ENCODE data around the gene EIF4G3.
"Not testable (repeated sequence)": the region's sequence is repeated elsewhere in the genome, so short reads cannot be mapped to it uniquely, and the experiment has no call there.

EIF4G3 gene

GRCh38 chr1:21176586-21177555 lies at the start of gene EIF4G3:
Gene EIF4G3, minus strand, starts transcription at chr1:21176897. Its CDS starts 174,155 bp downstream, at chr1:21002742.
- no peaks in the 10 kb centered on the region for H3K9me3 Mint-ChIP-seq
- H3K27ac Mint-ChIP-seq, result peak within 1 kb of the TSS; percentile 94

GRCh38 chr1:21225065-21225464 lies 48.4 kb upstream of the EIF4G3 start:
- no peaks in the 10 kb centered on the region for H3K9me3 Mint-ChIP-seq
- H3K36me3 Mint-ChIP-seq (ENCODE audit: low read depth), result peaks cover 67% of the 10 kb centered on the region
- H3K27ac Mint-ChIP-seq, result no peak overlapping the region
- no peaks in the 10 kb centered on the region for H3K4me1 Mint-ChIP-seq (ENCODE audit: low read depth)
- H3K27me3 Mint-ChIP-seq, result no peaks in the 10 kb centered on the region
- H3K4me3 Mint-ChIP-seq, result no peak overlapping the region

More at GRCh38 chr1:21176586-21177555, at the start of gene EIF4G3:
- Mint-ChIP-seq H3K27me3 (no peaks in the 10 kb centered on the region), H3K4me3 (peak within 1 kb of the TSS; percentile 89), H3K4me1 (ENCODE audit: low read depth) (peaks cover 31% of the 10 kb centered on the region), H3K36me3 (ENCODE audit: low read depth) (peaks cover 23% of the 10 kb centered on the region)

DNA sequence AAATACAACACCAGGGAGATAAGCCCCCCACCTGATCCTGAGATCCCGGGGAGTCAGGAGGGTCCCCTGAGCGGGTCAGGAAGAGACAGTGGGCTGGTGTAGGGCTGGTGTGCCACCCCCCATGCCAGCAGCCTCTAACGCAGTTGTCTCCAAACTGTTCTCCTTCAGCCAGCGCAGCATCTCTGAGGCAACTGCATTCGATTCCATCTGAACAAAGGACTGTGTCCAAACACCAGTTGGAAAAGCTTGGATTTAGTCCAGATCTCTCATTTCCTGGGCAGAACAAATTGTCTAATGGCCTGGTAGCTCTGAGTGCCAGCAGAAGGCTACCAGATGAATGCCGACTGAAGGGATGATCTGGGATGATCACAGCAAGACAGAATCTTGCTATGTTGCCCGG lies 44.1 kb upstream of the EIF4G3 start:
- Mint-ChIP-seq H3K36me3 (ENCODE audit: low read depth) (peaks cover 45% of the 10 kb centered on the region), H3K27me3 (no peaks in the 10 kb centered on the region), H3K9me3 (no peaks in the 10 kb centered on the region), H3K4me3 (no peak overlapping the region), H3K27ac (no peak overlapping the region), H3K4me1 (ENCODE audit: low read depth) (no peaks in the 10 kb centered on the region)

- H3K4me1 Mint-ChIP-seq (ENCODE audit: low read depth), result no peaks in the 10 kb centered on the region
- no peaks in the 10 kb centered on the region for H3K27me3 Mint-ChIP-seq
- peaks cover 38% of the 10 kb centered on the region for H3K36me3 Mint-ChIP-seq (ENCODE audit: low read depth)
- no peak overlapping the region for H3K4me3 Mint-ChIP-seq
- H3K9me3 Mint-ChIP-seq, result no peaks in the 10 kb centered on the region
- H3K27ac Mint-ChIP-seq, result no peak overlapping the region
Observed at GRCh38 chr1:21219674-21220073, 43.0 kb upstream of the EIF4G3 start.

DNA sequence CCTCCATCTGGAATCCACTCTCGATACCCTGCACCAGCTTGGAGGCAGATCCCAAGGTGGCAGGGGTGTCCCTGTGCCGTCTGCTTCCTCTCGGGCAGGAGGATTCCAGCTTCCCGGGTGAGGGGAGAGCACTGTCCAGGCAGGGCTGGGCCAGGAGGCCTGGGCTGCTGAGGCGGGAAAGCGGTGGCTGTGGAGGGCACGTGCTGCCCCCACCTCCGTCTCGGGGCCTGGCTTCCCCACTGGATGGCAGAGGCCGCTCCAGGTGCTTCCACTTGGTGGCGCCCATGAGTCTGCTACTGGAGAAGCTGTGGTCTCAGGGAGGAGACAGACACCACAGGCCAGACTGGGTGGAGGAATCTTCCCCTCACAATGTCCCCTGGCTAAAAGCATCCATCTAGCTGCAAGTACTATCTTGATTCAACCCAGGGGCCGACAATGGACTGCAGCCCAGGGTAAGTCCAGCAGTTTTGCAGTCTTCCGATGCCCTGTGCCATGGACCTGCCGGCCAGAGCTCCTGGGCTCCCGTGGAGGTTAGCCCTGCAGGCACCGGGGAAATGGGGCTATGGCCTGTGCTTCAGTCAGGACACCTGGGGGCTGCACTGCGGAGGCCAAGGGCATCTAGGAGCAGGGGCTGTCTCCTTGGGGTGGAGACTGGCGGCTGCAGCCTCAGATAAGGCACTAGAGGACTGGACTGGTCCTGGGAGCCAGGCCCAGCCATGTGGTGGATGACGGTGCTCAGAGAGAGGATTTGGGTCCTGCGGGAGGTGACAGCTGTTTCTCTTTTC lies 41.3 kb upstream of the EIF4G3 start:
- Mint-ChIP-seq H3K27me3 (no peaks in the 10 kb centered on the region), H3K9me3 (no peaks in the 10 kb centered on the region), H3K4me3 (no peak overlapping the region), H3K4me1 (ENCODE audit: low read depth) (no peaks in the 10 kb centered on the region), H3K36me3 (ENCODE audit: low read depth) (peaks cover 28% of the 10 kb centered on the region), H3K27ac (no peak overlapping the region)

DNA sequence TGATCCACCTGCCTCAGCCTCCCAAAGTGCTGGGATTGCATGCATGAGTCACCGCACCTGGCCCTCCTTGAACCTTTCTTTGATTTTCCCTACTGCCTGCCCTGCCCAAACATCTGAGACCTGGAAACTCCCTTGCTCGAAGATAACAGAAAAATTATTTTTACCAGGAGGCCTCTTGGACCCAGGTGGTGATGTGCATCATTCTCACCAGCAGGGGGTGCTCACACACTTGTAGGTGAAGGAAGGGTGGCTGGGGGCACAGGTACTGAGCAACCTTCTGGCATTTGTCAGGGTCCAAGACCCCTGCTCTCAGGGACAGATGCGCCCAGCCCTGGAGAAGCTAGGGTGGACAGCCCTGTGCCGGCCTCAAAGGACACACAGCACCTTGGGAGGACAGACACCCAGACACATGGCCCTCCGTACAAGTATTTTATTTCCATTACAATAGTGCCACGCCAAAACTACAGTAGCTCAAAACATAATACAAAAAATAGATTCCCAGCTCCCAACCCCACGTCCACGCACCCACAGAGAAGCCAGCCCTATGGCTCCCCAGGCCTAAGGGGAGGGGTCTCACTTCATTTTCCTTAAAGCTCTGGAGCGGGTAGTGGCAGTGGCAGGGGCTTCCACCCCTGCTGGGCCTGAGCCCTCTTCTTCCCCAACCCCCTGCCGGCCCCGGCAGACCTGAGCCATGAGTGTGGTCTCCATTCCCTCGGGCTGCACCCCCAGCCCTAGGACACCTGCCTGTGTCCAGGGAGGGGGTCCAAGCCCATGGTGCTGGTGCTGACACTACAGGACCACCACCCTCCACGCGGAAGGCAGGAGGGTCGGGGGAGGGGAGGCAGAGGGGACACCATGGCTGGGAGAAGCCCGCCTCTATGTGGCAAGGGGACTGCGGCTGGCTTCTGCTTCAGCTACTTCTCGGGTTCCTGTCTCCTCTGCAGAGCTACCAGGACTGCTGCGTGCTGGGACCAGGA lies 40.4 kb upstream of the EIF4G3 start:
- H3K27ac Mint-ChIP-seq, result no peak overlapping the region
- no peaks in the 10 kb centered on the region for H3K27me3 Mint-ChIP-seq
- H3K4me3 Mint-ChIP-seq, result no peak overlapping the region
- no peaks in the 10 kb centered on the region for H3K9me3 Mint-ChIP-seq
- H3K36me3 Mint-ChIP-seq (ENCODE audit: low read depth), result peaks cover 26% of the 10 kb centered on the region
- H3K4me1 Mint-ChIP-seq (ENCODE audit: low read depth), result no peaks in the 10 kb centered on the region

DNA sequence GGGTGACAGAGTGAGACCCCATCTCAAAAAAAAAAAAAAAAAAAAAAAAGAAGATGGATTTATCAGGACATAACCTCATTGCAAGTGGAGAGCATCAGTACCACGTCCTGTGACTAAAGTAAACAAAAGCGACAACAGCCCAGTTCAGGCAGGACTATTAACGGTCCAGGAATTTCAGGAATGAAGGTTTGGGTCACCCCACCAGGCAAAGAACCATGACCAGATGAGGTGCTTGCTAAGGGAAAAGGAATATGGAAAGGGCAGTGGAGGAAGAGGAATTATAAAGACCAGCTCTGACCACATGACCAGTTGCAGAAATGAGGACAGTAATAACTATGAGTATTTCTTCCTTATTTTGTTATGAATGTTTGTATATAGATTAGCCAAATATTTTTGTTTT lies 35.4 kb upstream of the EIF4G3 start:
- no peaks in the 10 kb centered on the region for H3K4me1 Mint-ChIP-seq (ENCODE audit: low read depth)
- H3K4me3 Mint-ChIP-seq, result no peak overlapping the region
- peaks cover 3% of the 10 kb centered on the region for H3K36me3 Mint-ChIP-seq (ENCODE audit: low read depth)
- no peaks in the 10 kb centered on the region for H3K27me3 Mint-ChIP-seq
- H3K27ac Mint-ChIP-seq, result no peak overlapping the region
- no peaks in the 10 kb centered on the region for H3K9me3 Mint-ChIP-seq

- not testable (repeated sequence) for H3K27me3 Mint-ChIP-seq; H3K9me3 Mint-ChIP-seq; H3K36me3 Mint-ChIP-seq (ENCODE audit: low read depth); H3K27ac Mint-ChIP-seq; H3K4me3 Mint-ChIP-seq; H3K4me1 Mint-ChIP-seq (ENCODE audit: low read depth)
Observed at GRCh38 chr1:21208137-21208700, 31.5 kb upstream of the EIF4G3 start.

DNA sequence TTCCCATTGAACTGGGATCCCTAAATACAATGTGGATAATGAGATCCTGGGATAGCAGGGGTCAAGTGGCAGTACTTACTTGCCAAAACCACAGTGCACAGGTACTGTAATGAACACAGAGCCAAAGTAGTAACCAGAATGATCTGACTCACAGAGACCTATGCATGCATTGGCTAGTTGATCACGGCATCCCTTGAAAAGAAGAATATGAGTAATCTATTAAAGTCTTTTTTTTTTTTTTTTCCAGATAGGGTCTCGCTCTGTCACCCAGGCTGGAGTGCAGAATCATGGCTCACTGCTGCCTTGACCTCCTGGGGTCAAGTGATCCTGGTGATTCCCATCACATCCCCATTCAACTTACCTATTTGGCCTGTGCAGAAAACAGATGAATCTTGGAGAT lies 29.4 kb upstream of the EIF4G3 start:
- Mint-ChIP-seq H3K36me3 (ENCODE audit: low read depth) (no peaks in the 10 kb centered on the region), H3K27ac (no peak overlapping the region), H3K9me3 (no peaks in the 10 kb centered on the region), H3K4me3 (no peak overlapping the region), H3K27me3 (no peaks in the 10 kb centered on the region), H3K4me1 (ENCODE audit: low read depth) (no peaks in the 10 kb centered on the region)

- Mint-ChIP-seq H3K4me1 (ENCODE audit: low read depth) (no peaks in the 10 kb centered on the region), H3K27ac (no peak overlapping the region), H3K36me3 (ENCODE audit: low read depth) (no peaks in the 10 kb centered on the region), H3K27me3 (no peaks in the 10 kb centered on the region), H3K9me3 (no peaks in the 10 kb centered on the region), H3K4me3 (no peak overlapping the region)
Observed at GRCh38 chr1:21205416-21205815, 28.7 kb upstream of the EIF4G3 start.

GRCh38 chr1:21201650-21202049 lies 25.0 kb upstream of the EIF4G3 start:
- H3K4me3 Mint-ChIP-seq, result no peak overlapping the region
- H3K4me1 Mint-ChIP-seq (ENCODE audit: low read depth), result no peaks in the 10 kb centered on the region
- no peaks in the 10 kb centered on the region for H3K27me3 Mint-ChIP-seq
- no peaks in the 10 kb centered on the region for H3K36me3 Mint-ChIP-seq (ENCODE audit: low read depth)
- no peak overlapping the region for H3K27ac Mint-ChIP-seq
- H3K9me3 Mint-ChIP-seq, result no peaks in the 10 kb centered on the region

GRCh38 chr1:21201238-21201637 lies 24.5 kb upstream of the EIF4G3 start:
- not testable (repeated sequence) for H3K4me3 Mint-ChIP-seq; H3K27me3 Mint-ChIP-seq; H3K9me3 Mint-ChIP-seq; H3K27ac Mint-ChIP-seq; H3K4me1 Mint-ChIP-seq (ENCODE audit: low read depth); H3K36me3 Mint-ChIP-seq (ENCODE audit: low read depth)

- no peaks in the 10 kb centered on the region for H3K9me3 Mint-ChIP-seq
- no peak overlapping the region for H3K27ac Mint-ChIP-seq
- H3K27me3 Mint-ChIP-seq, result no peaks in the 10 kb centered on the region
- no peaks in the 10 kb centered on the region for H3K36me3 Mint-ChIP-seq (ENCODE audit: low read depth)
- no peak overlapping the region for H3K4me3 Mint-ChIP-seq
- no peaks in the 10 kb centered on the region for H3K4me1 Mint-ChIP-seq (ENCODE audit: low read depth)
Observed at GRCh38 chr1:21200767-21201166, 24.1 kb upstream of the EIF4G3 start.

DNA sequence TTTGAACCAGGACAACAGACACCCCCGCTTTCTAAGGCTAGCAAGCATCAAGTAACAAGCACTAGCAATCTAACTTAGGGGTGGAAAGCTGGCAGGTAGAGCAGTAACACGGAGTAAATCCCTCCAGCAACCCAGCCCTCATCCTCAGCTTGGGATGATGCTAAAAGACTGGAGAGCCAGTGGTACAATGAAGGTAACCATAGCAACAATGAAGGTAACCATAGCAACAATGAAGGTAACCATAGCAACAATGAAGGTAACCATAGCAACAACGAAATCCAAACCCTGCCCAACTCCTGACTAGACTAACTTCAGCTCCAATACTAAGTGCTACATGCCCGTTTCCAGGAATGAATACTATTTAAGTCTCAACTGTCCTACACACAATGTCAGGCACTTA lies 22.2 kb upstream of the EIF4G3 start:
- H3K4me1 Mint-ChIP-seq (ENCODE audit: low read depth), result no peaks in the 10 kb centered on the region
- no peak overlapping the region for H3K4me3 Mint-ChIP-seq
- peak overlapping the region; percentile 36 for H3K27ac Mint-ChIP-seq
- peaks cover 3% of the 10 kb centered on the region for H3K27me3 Mint-ChIP-seq
- H3K36me3 Mint-ChIP-seq (ENCODE audit: low read depth), result no peaks in the 10 kb centered on the region
- no peaks in the 10 kb centered on the region for H3K9me3 Mint-ChIP-seq

Measured in stimulated activated naive CD8-positive, alpha-beta T cell treated with anti-CD3 and anti-CD28 coated beads, Interleukin-15, Interleukin-2, amounts not matched to agents 100 ng/mL and 50 ng/mL, for 24 hours (primary cell).